Ovary (tissue), 3 donors: ENCODE measurements around the gene PRR19.

Experiments
- EP300 ChIP-seq: sonication (generic); formaldehyde crosslinking; IDR thresholded peaks from one replicate; pipeline ENCODE4 v1.6.1; 2017; ENCODE audit warnings: antibody characterized with exemption
- TF ChIP-seq, protein P1 (sequence below), 3 donors: fragments of 450-650 bp in 2 of 3; fragments of 200-600 bp in 1 of 3; IDR thresholded peaks; one replicate each; pipeline versions ENCODE4 v1.5.1 to v1.8.0; 2016 to 2022; ENCODE audit warnings: antibody characterized with exemption in 3 of 3, mild to moderate bottlenecking in 1 of 3
- donor health status: DM: no; HTN: no; CAD: no.

GRCh38 chr19:42353341-42354015, 51.5 kb downstream of the PRR19 start:
- TF ChIP-seq, protein P1, sequence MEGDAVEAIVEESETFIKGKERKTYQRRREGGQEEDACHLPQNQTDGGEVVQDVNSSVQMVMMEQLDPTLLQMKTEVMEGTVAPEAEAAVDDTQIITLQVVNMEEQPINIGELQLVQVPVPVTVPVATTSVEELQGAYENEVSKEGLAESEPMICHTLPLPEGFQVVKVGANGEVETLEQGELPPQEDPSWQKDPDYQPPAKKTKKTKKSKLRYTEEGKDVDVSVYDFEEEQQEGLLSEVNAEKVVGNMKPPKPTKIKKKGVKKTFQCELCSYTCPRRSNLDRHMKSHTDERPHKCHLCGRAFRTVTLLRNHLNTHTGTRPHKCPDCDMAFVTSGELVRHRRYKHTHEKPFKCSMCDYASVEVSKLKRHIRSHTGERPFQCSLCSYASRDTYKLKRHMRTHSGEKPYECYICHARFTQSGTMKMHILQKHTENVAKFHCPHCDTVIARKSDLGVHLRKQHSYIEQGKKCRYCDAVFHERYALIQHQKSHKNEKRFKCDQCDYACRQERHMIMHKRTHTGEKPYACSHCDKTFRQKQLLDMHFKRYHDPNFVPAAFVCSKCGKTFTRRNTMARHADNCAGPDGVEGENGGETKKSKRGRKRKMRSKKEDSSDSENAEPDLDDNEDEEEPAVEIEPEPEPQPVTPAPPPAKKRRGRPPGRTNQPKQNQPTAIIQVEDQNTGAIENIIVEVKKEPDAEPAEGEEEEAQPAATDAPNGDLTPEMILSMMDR (IDR thresholded peaks at IDR 0.05), result no peak
- TF ChIP-seq EP300, result no peak
